Stimulated activated CD8-positive, alpha-beta memory T cell treated with anti-CD3 and anti-CD28 coated beads, Interleukin-4, amount 100 ng/mL, for 4 hours (primary cell): Measurements from ENCODE around the gene RPS6KA1.
"Not testable (repeated sequence)": the region's sequence is repeated elsewhere in the genome, so short reads cannot be mapped to it uniquely, and the experiment has no call there.

Experiments
- DNase-seq, 2 donors: peaks; one replicate each; pipeline ENCODE4 v3.0.0-alpha.2; 2020; ENCODE audit warnings: low read depth in 2 of 2, low spot score in 1 of 2

The RPS6KA1 gene

DNA sequence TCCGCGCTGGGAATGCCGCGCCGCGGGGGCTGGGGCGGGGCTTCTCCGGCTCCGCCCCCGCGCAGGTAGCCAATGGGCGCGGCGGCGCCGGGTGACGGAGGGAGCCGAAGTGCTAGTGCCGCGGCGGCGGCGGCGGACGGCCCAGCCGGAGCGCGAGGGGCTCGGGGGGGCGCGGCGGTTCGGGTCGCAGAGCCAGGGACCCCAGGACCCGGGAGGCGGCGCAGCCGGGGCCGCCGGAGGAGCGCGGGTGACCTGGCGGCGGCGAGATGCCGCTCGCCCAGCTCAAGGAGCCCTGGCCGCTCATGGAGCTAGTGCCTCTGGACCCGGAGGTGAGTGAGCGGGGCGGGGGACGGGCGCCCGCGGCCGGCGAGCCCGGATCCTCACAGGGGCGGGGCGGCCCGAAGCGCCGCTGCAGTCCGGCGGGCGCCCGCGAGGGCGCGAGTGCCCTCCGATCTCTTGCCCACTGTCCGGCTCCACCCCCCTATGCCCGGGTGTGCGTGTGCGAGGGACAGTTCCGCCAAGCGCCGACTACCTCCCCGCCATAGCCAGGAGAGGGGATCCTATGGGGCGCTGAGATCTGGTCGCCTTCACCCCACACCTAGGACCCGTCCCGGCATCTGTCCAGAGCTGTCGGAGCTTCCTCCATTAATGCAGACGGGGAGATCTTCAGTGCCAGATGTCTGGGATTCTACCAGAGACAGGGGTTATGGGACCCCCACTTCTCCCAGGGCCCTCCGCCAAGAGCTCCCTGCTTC is at the start of gene RPS6KA1:
RPS6KA1 (plus strand) TSS at position 107 of the 755 bp plus-strand sequence; CDS start at position 267, 160 bp downstream.
- peak; percentile 25 to 35 for DNase-seq

DNA sequence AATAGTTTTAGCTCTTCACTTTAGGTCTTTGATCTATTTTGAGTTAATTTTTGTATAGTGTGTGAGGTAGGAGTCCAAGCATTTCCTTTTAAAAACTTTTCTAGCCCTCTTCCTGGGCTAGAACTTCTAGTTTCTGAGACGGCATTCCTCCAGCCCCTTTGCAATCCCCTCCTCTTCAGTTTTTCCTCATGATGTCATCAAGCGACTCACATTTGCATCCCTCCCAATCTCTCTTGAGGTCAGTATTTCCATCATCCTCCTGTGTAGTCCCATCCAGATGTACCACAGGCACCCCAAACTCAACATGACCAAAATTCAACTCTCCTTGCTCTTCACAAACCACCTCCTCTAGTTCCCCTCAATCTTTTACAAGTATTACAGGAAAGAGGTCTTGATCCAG is 46.6 kb upstream of the RPS6KA1 start:
- DNase-seq: no peak

DNA sequence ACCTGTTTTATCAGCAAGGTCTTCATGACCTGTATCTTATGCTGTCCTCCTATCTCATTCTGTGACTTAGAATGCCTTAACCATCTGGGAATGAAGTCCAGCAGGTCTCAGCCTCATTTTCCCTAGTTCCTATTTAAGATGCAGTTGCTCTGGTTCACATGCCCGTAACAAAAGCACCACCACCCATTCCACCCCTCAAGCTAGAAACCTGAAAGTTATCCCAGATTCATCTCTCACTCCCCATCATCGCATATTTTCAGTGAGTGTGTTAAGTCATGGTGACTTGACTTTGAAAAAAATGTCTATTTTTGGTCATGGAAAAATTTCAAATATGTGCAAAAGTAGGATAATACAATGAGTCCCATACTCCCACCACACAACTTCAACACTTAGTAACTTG is 45.6 kb upstream of the RPS6KA1 start:
- no peak for DNase-seq

- DNase-seq: no peak
Observed at GRCh38 chr1:26490155-26490554, 39.4 kb upstream of the RPS6KA1 start.

- no peak for DNase-seq
Observed at GRCh38 chr1:26493267-26493666, 36.3 kb upstream of the RPS6KA1 start.

GRCh38 chr1:26493938-26494337 is 35.6 kb upstream of the RPS6KA1 start:
- no peak for DNase-seq

DNA sequence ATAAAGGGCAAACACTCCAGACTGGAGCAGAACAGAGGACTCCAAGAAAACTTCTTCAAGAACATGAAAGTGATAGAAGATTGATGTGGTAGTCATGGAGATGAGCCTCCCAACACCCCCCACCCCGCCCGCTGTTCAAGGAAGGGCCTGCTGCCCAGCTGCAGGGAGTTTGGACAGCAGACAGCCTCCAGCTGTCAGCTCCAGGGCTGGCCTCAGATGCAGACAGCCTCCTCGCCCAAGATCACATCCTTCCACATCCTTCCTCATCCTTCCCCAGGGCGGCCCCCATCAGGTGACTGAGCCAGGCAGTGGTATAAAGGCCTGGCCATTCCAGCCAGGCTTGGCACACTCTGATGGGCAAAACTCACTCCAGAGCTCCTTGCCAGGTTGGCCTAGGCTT is 32.7 kb upstream of the RPS6KA1 start:
- DNase-seq: no peak

- DNase-seq: no peak
Observed at GRCh38 chr1:26498894-26499293, 30.7 kb upstream of the RPS6KA1 start.

DNA sequence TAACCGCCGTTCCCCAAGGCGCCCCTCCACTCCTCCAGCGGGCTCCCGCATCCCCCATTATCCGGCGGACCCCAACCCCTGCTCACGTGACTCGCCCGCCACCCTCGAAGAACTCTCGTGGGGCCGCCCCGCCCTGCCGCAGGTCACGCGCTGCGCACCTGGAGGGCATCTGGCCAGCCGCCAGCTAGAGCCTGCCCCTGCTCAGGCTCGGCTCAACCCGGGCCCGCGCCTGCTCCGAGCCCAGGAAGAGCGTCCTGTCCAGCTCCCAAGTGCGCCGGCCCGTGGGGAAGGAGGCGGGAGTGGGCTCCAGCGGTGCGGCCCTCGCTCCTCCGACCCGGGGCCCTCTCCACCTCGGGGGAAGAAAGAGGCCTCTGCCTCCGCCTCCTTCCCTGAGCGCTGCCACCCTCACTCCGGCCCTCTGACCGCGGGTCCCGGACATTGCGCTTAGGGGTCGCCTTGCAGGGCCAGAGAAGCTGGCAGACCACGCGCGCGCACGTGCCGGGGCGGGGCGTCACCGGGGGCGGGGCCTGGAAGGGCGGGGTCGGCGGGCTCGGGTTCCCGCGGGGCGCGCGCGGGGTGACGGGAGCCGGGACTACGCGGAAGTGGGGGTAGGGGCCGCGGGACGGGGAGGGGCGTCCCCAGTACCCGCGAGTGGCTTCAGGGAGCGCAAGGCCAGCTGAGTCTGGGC is 28.9 kb upstream of the RPS6KA1 start:
- peak; percentile 84 for DNase-seq

DNA sequence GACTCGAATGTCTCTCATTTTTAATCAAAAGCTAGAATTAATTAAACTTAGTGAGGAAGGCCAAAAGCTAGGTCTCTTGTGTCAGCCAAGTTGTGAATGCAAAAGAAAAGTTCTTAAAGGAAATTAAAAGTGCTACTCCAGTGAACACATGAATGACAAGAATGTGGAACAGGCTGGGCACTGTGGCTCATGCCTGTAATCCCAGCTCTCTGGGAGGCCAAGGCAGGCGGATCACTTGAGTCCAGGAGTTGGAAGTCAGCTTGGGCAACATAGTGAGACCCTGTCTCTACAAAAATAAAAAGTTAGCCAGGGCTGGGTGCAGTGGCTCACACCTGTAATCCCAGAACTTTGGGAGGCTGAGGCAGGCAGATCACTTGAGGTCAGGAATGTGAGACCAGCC is 18.9 kb upstream of the RPS6KA1 start:
- DNase-seq: not testable (repeated sequence)

GRCh38 chr1:26515836-26516235 is 13.7 kb upstream of the RPS6KA1 start:
- not testable (repeated sequence) for DNase-seq

DNA sequence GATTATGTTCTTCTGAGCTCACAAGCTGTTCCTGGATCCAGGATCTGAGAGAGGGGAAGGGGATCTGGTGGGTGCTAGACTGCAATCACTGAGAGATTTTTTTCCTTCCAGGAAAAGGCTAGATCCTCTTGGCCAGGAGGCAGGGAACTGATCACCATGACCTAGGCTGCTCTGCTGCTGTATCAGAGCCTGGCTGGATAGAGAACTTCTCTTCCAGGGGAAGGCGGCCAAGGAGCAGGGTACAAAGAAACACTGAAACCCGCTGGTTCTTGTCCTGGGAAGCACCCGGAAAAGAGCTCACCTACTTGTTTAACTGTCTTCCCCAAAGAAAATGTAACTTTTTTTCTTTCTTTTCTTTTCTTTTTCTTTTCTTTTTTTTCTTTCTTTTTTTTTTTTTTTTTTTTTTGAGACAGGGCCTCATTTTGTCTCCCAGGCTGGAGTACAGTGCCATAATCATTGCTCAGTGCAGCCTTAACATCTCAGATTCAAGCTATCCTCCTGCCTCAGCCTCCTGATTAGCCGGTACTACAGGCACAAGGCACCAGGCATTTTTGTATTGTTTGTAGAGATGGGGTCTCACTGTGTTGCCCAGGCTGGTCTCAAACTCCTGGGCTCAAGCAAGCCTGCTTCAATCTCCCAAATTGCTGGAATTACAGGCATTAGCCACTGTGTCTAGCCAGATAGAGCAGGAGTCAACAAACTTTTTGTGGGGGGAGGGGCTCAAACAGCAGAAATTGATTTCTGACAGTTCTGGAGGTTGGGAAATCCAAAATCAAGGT is 12.4 kb upstream of the RPS6KA1 start:
- no peak for DNase-seq

DNA sequence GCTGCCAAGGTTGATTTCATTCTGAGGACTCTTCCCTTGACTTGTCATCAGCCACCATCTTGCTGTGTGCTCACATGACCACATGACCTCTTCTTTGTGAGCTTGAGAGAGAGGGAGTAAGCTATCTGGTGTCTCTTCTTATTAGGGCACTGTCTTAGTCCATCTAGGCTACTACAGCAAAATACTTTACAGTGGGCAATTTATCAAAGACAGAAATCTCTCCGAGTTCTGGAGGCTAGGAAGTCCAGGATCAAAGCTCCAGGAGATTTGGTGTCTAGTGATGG is 11.9 kb upstream of the RPS6KA1 start:
- no peak for DNase-seq

- no peak for DNase-seq
Observed at GRCh38 chr1:26518355-26518754, 11.2 kb upstream of the RPS6KA1 start.

DNA sequence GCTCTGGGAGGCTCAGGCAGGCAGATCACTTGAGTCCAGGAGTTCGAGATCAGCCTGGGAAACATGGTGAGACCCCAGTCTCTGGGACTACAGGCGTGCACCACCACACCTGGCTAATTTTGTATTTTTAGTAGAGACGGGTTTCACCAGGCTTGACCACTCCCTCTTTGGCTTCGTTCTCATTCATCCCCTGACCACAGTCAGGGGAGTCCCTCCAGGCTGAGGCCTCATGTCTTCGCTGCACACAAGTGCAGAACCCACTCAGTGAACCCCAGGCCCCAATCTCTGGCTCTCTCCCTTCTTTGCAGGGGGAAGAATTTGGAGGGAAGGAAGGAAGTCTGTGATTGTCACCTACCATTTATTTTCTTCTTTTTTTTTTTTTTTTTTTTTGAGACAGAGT is 9.2 kb upstream of the RPS6KA1 start:
- DNase-seq: no peak

- DNase-seq: no peak
Observed at GRCh38 chr1:26521669-26522030, 7.9 kb upstream of the RPS6KA1 start.

DNA sequence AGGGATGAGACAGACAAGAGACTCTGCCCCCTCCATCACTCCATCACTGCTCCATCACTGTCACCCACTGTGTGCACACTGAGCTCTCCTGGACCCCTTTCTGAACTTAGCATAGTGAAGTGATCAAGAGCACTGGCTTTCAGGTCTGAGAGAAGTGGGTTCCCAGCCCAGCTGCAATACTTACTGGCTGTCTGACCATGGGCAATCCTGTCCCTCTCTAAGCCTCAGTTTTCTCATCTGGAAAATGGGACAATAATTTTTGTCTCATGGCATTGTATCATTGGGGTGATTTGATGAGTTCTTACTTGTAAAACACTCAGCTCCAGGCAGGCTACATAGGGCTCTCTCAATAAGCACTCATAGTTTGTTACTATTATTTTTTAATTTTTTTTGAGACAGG is 7.5 kb upstream of the RPS6KA1 start:
- no peak for DNase-seq

- no peak for DNase-seq
Observed at GRCh38 chr1:26524181-26524580, 5.4 kb upstream of the RPS6KA1 start.

DNA sequence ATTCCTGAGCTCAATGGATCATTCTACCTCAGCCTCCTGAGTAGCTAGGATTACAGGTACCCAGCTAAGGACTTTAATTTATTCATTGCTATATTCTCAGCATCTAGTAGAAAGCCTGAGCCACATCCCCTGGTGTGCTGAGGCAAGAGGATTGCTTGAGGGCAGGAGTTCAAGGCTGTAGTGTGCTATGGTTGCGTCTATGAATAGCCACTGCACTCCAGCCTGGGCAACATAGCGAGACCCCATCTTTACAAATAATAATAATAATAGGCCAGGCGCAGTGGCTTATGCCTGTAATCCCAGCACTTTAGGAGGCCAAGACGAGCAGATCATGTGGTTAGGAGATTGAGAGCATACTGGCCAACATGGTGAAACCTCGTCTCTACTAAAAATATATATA is 3.3 kb upstream of the RPS6KA1 start:
- no peak for DNase-seq

GRCh38 chr1:26529405-26529654 is 231 bp upstream of the RPS6KA1 start:
- no peak for DNase-seq

DNA sequence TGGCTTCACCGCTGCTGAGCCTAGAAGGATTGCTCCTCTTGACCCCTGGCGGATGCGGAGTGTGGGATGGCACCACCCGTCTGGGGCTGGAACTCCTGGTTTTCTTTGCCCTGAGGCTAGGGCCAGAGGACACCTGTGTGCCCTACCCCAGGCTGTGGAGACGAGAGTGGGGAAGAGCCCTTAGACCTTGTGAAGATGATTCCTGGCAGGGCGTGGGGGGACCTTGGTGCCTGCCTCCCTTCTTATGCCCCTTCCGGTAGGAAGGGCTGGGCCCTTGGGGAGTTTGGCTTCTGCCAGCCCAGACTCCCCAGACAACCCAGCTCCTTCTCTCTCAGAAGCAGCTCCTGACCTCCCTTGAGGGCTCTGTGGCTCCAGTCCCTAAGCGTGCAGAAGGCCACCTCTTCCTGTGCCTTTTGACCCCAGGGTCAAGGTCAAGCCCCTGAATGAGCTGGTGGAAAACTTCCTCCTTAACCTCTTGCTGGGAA is 891 bp downstream of the RPS6KA1 start:
- no peak for DNase-seq

- DNase-seq: no peak
Observed at GRCh38 chr1:26530895-26531598, 1.5 kb downstream of the RPS6KA1 start.
